Endothelial cell (in vitro differentiated cells): ENCODE data around the gene SLC7A1. TPM values are rescaled to one million over a fixed set of nuclear protein-coding genes. Genes with fewer than 3 reads are reported as not detected.

Source experiments
- DNase-seq: peaks from one replicate; pipeline ENCODE4 v3.0.0; 2021; ENCODE audit warnings: low spot score
- H3K27ac Mint-ChIP-seq: one replicate; pipeline ENCODE4 v1.8.0; 2021; ENCODE audit warnings: mixed read lengths, inconsistent platforms; ENCODE audit not compliant: unreplicated experiment
- H3K27me3 Mint-ChIP-seq: one replicate; pipeline ENCODE4 v1.8.0; 2021; ENCODE audit warnings: mild to moderate bottlenecking, moderate library complexity, mixed read lengths, inconsistent platforms; ENCODE audit not compliant: unreplicated experiment
- H3K36me3 Mint-ChIP-seq: one replicate; pipeline ENCODE4 v1.8.0; 2021; ENCODE audit warnings: mild to moderate bottlenecking, low read depth, mixed read lengths, inconsistent platforms; ENCODE audit not compliant: unreplicated experiment
- H3K4me1 Mint-ChIP-seq: one replicate; pipeline ENCODE4 v1.8.0; 2021; ENCODE audit warnings: mild to moderate bottlenecking, mixed read lengths, inconsistent platforms; ENCODE audit not compliant: unreplicated experiment
- H3K4me3 Mint-ChIP-seq: one replicate; pipeline ENCODE4 v1.8.0; 2021; ENCODE audit warnings: mild to moderate bottlenecking, mixed read lengths, inconsistent platforms; ENCODE audit not compliant: unreplicated experiment
- H3K9me3 Mint-ChIP-seq: one replicate; pipeline ENCODE4 v1.8.0; 2021; ENCODE audit warnings: mixed read lengths, inconsistent platforms; ENCODE audit not compliant: unreplicated experiment
- total RNA-seq: library from RNA; stranded (reverse); fragmentation: NEBNext Ultra II Directional; extraction: Animal tissue kit (Norgen Biotek cat#: 25700); gene quantifications from one replicate; pipeline ENCODE4 v1.2.1, GENCODE V29; 2021; ENCODE audit not compliant: unreplicated experiment
- TF ChIP-seq, protein P1 (sequence below): fragments of 200-600 bp; sonication (generic); IDR thresholded peaks from one replicate; pipeline ENCODE4 v1.5.0; 2021; ENCODE audit warnings: antibody characterized with exemption; ENCODE audit not compliant: unreplicated experiment

The SLC7A1 gene
- total RNA-seq, 1 donor from 2014 or later: 17.4 TPM

DNA sequence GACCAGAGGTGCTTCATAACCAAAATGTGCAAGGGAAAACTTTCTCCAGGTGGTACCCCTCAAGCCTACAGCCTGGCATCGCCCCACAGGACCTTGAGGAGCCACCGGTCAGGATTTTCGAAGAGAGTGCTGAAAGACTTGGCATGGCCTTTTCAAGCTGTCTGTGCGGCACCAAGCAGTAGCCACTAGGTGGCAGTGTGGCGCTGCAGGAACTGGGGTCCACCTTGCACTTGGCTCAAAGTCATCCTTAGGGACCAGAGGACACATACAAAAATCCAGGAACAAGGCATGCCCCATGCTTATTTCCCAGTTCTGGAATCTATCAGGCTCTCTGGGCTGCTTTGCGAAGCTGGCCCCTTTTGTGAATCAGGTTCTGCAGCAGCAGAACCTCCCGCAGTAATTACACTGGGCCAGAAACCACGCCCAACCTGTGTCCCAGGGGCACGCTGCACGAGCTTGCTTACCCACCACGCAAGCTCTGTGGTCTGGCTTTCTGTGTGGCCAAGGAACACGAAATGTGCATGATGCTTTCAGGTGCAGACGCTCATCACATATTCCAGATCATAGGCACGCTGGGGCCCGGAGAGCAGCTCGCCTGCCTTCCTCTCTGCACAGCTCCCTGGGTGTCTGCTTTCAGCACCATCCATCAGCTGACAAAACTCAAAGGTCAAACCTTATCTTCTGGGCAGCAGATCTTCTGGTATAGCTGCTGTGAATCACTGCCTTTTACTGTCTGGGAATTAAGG lies 87.2 kb downstream of the SLC7A1 start:
- H3K4me1 Mint-ChIP-seq: peaks cover under 1% of the 10 kb centered on the region
- H3K36me3 Mint-ChIP-seq: peaks cover 9% of the 10 kb centered on the region
- H3K27me3 Mint-ChIP-seq: no peaks in the 10 kb centered on the region
- no peak overlapping the region for H3K27ac Mint-ChIP-seq
- TF ChIP-seq, protein P1, sequence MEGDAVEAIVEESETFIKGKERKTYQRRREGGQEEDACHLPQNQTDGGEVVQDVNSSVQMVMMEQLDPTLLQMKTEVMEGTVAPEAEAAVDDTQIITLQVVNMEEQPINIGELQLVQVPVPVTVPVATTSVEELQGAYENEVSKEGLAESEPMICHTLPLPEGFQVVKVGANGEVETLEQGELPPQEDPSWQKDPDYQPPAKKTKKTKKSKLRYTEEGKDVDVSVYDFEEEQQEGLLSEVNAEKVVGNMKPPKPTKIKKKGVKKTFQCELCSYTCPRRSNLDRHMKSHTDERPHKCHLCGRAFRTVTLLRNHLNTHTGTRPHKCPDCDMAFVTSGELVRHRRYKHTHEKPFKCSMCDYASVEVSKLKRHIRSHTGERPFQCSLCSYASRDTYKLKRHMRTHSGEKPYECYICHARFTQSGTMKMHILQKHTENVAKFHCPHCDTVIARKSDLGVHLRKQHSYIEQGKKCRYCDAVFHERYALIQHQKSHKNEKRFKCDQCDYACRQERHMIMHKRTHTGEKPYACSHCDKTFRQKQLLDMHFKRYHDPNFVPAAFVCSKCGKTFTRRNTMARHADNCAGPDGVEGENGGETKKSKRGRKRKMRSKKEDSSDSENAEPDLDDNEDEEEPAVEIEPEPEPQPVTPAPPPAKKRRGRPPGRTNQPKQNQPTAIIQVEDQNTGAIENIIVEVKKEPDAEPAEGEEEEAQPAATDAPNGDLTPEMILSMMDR: peak; percentile 94
- H3K9me3 Mint-ChIP-seq: no peaks in the 10 kb centered on the region
- H3K4me3 Mint-ChIP-seq: no peak overlapping the region
- peak; percentile 90 for DNase-seq

DNA sequence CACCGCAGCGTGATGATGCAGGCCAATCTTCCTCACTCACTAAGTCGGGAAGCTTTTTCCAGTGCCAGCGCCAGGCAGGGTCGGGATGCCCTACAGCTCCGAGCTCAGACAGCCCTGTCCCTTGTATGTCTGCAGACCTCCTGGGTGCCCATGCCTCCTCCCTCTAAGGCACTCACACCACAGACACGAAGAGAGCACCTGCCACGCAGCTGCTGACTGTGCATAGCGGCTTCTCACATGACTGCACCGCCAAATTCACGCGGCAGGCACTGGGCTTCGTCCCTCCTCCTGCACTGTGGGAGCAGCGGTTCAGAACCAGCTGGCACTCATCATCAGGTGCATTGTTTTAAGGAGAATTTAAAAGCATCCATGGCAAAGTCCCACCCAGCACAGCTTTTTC lies 88.1 kb downstream of the SLC7A1 start:
- DNase-seq: no peak
- Mint-ChIP-seq H3K9me3 (no peaks in the 10 kb centered on the region), H3K36me3 (peaks cover 8% of the 10 kb centered on the region), H3K27ac (no peak overlapping the region), H3K27me3 (peaks cover 2% of the 10 kb centered on the region), H3K4me3 (no peak overlapping the region), H3K4me1 (peaks cover 2% of the 10 kb centered on the region)
- TF ChIP-seq, protein P1: no peak

DNA sequence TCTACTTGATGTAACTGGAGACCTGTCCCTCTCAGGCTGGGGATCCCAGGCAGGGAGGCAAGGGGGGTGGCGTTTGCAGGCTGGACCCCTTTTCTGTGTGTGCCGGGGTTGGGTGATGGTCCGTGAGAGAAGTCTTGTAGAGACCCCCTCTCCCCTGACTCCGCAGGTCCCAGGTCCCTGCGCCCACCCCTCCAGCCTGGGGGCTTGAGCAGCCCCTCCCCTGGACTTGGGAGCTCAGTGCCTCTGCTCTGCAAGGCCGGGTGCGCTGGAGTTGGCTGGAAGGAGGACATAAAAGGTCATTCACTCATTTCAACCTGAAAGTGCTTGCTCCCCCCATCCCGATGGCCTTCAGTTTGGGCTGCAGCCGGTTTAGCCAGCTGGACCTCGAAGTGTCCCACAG lies 89.5 kb downstream of the SLC7A1 start:
- H3K36me3 Mint-ChIP-seq: no peaks in the 10 kb centered on the region

DNA sequence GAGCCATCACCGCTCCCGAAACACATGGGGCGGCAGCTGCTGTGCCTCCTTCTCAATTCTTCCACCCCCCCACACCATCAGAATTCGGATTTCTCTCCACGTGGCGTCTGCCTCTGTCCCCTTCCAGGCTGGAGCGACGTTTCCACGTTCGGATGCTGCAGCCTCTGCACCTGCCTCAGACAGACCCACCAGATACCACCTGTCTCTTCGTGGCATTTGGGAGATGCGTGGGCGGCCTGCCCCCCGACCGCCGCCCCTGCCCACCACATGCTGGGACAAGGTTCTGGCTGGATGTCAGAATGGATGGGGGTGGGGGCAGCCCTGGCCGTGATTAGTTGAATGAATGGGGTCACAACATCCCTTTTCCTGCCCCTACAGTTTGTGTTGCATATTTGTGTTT lies 90.0 kb downstream of the SLC7A1 start:
- Mint-ChIP-seq H3K9me3 (no peaks in the 10 kb centered on the region), H3K36me3 (no peaks in the 10 kb centered on the region), H3K27ac (no peak overlapping the region), H3K27me3 (peaks cover 2% of the 10 kb centered on the region), H3K4me3 (no peak overlapping the region), H3K4me1 (peaks cover 2% of the 10 kb centered on the region)
- no peak for DNase-seq
- TF ChIP-seq, protein P1: no peak

More for the DNA sequence above, 89.5 kb downstream of the SLC7A1 start:
- Mint-ChIP-seq H3K4me3 (no peak overlapping the region), H3K27ac (no peak overlapping the region), H3K9me3 (no peaks in the 10 kb centered on the region), H3K27me3 (peaks cover 2% of the 10 kb centered on the region), H3K4me1 (peaks cover 2% of the 10 kb centered on the region)
- TF ChIP-seq, protein P1: no peak
- DNase-seq: no peak

DNA sequence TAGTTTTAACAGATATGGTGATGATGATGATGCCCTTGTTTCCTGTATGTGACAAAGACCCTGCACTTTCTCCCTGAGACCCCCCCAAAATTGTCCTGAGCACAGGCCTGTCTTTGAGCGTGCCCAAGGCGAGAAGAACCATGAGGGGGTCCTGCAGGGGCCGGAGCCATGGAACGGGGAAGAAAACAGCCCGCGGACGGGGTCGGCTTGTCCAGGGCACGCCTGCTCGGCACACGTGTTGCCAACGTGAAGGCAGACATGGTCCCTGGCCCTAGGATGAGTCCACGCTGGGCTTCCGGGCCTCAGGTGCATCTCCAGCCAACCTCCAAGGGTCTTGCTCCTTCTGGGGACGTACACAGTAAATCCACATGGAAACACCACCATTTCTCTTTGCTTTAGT lies 90.8 kb downstream of the SLC7A1 start:
- Mint-ChIP-seq H3K36me3 (no peaks in the 10 kb centered on the region), H3K9me3 (no peaks in the 10 kb centered on the region)

More for the DNA sequence above, 90.8 kb downstream of the SLC7A1 start:
- Mint-ChIP-seq H3K27me3 (peaks cover 2% of the 10 kb centered on the region), H3K4me1 (peaks cover 2% of the 10 kb centered on the region), H3K27ac (no peak overlapping the region), H3K4me3 (no peak overlapping the region)
- TF ChIP-seq, protein P1: no peak
- no peak for DNase-seq
